Pons (tissue), 1 donor: ENCODE data around the gene PDE1A.
A peak's percentile ranks its signal among the peaks of the same experiment; 100 is the strongest.
"Not testable (repeated sequence)": the region's sequence is repeated elsewhere in the genome, so short reads cannot be mapped to it uniquely, and the experiment has no call there.

Experiments
- DNase-seq: peaks from one replicate; pipeline ENCODE4 v3.0.0-alpha.2; 2016; ENCODE audit warnings: low spot score

The PDE1A gene

GRCh38 chr2:182358601-182359000 is 68.2 kb downstream of the PDE1A start:
- DNase-seq, result no peak

GRCh38 chr2:182355815-182356214 is 71.0 kb downstream of the PDE1A start:
- DNase-seq, result no peak

GRCh38 chr2:182351427-182351826 is 75.4 kb downstream of the PDE1A start:
- no peak for DNase-seq

GRCh38 chr2:182349268-182349667 is 77.6 kb downstream of the PDE1A start:
- no peak for DNase-seq

GRCh38 chr2:182345384-182345783 is 81.5 kb downstream of the PDE1A start:
- DNase-seq, result no peak

- DNase-seq, result no peak
These were observed 96.2 kb downstream of the PDE1A start for GRCh38 chr2:182330451-182331305.

GRCh38 chr2:182324665-182325064 is 102.2 kb downstream of the PDE1A start:
- DNase-seq, result no peak

- no peak for DNase-seq
These were observed 105.7 kb downstream of the PDE1A start for GRCh38 chr2:182321096-182321495.

- DNase-seq, result no peak
These were observed 107.0 kb downstream of the PDE1A start for GRCh38 chr2:182319556-182320505.

- no peak for DNase-seq
These were observed 108.2 kb downstream of the PDE1A start for GRCh38 chr2:182318466-182319220.

GRCh38 chr2:182316950-182317349 is 109.9 kb downstream of the PDE1A start:
- no peak for DNase-seq

- no peak for DNase-seq
These were observed 123.9 kb downstream of the PDE1A start for GRCh38 chr2:182302972-182303371.

GRCh38 chr2:182302174-182302573 is 124.7 kb downstream of the PDE1A start:
- DNase-seq, result no peak

GRCh38 chr2:182301093-182301492 is 125.7 kb downstream of the PDE1A start:
- DNase-seq, result peak; percentile 19

- DNase-seq, result no peak
These were observed 126.2 kb downstream of the PDE1A start for GRCh38 chr2:182300608-182301007.

- DNase-seq, result no peak
These were observed 127.2 kb downstream of the PDE1A start for GRCh38 chr2:182299632-182300031.

- DNase-seq, result no peak
These were observed 128.4 kb downstream of the PDE1A start for GRCh38 chr2:182298456-182298855.

GRCh38 chr2:182291296-182291695 is 135.5 kb downstream of the PDE1A start:
- no peak for DNase-seq

- no peak for DNase-seq
These were observed 143.3 kb downstream of the PDE1A start for GRCh38 chr2:182283512-182283911.

- no peak for DNase-seq
These were observed 145.6 kb downstream of the PDE1A start for GRCh38 chr2:182281276-182281675.

GRCh38 chr2:182280118-182280517 is 146.7 kb downstream of the PDE1A start:
- DNase-seq, result no peak

GRCh38 chr2:182276662-182277061 is 150.2 kb downstream of the PDE1A start:
- not testable (repeated sequence) for DNase-seq
